Measurements from ENCODE around the gene COLEC11.
"Not testable (repeated sequence)": the region's sequence is repeated elsewhere in the genome, so short reads cannot be mapped to it uniquely, and the experiment has no call there.

Gene COLEC11

GRCh38 chr2:3631851-3632659, 37.1 kb downstream of the COLEC11 start:
- H3K27ac ChIP-seq: no peak overlapping the region
- TF ChIP-seq CTCF (conservative IDR thresholded peaks at IDR 0.05): no peak

- no peak for TF ChIP-seq CTCF (conservative IDR thresholded peaks at IDR 0.05)
- no peak overlapping the region for H3K27ac ChIP-seq
Observed at GRCh38 chr2:3633089-3633981, 38.4 kb downstream of the COLEC11 start.

GRCh38 chr2:3633982-3634595, 39.2 kb downstream of the COLEC11 start:
- no peak overlapping the region for H3K27ac ChIP-seq
- no peak for TF ChIP-seq CTCF (conservative IDR thresholded peaks at IDR 0.05)

GRCh38 chr2:3634596-3635121, 39.7 kb downstream of the COLEC11 start:
- no peak for TF ChIP-seq CTCF (conservative IDR thresholded peaks at IDR 0.05)
- H3K27ac ChIP-seq: no peak overlapping the region

GRCh38 chr2:3635171-3635974, 40.5 kb downstream of the COLEC11 start:
- TF ChIP-seq CTCF (conservative IDR thresholded peaks at IDR 0.05): no peak
- H3K27ac ChIP-seq: no peak overlapping the region

GRCh38 chr2:3635975-3636327, 41.0 kb downstream of the COLEC11 start:
- H3K27ac ChIP-seq: not testable (repeated sequence)

GRCh38 chr2:3636586-3637310, 41.8 kb downstream of the COLEC11 start:
- H3K27ac ChIP-seq: no peak overlapping the region
- TF ChIP-seq CTCF (conservative IDR thresholded peaks at IDR 0.05): no peak
